ENCODE measurements around the gene PLXNC1.

PLXNC1 gene

DNA sequence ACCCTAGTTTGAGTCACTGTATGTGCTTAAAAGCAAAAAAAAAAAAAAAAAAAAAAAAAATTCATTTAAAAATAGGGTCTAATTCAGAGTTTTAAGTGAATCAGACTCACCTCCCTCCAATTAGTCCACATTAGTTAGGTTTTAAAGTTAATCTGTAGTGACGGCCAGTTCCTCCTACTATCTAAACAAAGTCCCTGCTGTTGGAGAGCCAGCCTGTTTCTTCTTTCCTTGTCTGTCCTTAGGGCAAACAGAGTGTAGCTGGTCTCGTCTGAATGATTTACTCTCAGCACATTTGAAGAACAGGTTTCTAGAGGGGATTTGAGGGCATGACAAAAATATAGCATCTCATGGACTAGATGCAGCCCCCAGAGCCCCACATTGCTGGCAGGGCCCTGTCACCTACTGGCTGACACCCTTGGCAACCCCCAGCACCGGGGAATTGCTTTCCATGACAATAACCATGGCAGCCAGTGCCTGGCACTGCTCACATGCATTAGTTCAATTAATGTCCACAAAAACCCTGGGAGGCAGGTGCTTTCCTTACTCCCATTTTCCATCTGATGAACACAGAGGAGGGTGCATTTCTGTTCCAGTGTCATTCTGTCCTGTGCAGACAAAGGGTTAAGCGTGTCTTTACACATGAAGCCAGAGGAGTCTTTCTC, 138.3 kb downstream of the PLXNC1 start:
- Histone ChIP-seq H3F3A (ENCODE audit: low read depth) (no peaks in the 10 kb centered on the region), H3K9me2 (replicated peaks; ENCODE audit: low read depth, low read length) (no peaks in the 10 kb centered on the region), H3K4me2 (ENCODE audit: low read depth, low read length, poor library complexity, severe bottlenecking) (no peak overlapping the region), H3K9ac (ENCODE audit: low read depth, low read length, poor library complexity, severe bottlenecking) (no peak overlapping the region), H3K79me2 (ENCODE audit: insufficient read depth, low read length) (no peaks in the 10 kb centered on the region), H3K4me3 (ENCODE audit: low read length, poor library complexity, severe bottlenecking) (no peak overlapping the region), H2AFZ (ENCODE audit: low read length) (no peak overlapping the region), H4K20me1 (ENCODE audit: insufficient read depth, low read length, poor library complexity, severe bottlenecking) (no peaks in the 10 kb centered on the region), H3K27me3 (ENCODE audit: insufficient read depth, low read length, poor library complexity, severe bottlenecking) (no peaks in the 10 kb centered on the region), H3K36me3 (ENCODE audit: insufficient read depth, low read length) (peaks cover 21% of the 10 kb centered on the region; the same call in 1 of the 2 replicates), H3K4me1 (ENCODE audit: insufficient read depth, low read length, poor library complexity, severe bottlenecking) (peaks cover 7% of the 10 kb centered on the region), H3K9me3 (ENCODE audit: insufficient read depth, low read depth, low read length) (no peaks in the 10 kb centered on the region)
- TF ChIP-seq EZH2phosphoT487 (IDR thresholded peaks at IDR 0.05; ENCODE audit: borderline replicate concordance), result no peak
- TF ChIP-seq, protein P1, sequence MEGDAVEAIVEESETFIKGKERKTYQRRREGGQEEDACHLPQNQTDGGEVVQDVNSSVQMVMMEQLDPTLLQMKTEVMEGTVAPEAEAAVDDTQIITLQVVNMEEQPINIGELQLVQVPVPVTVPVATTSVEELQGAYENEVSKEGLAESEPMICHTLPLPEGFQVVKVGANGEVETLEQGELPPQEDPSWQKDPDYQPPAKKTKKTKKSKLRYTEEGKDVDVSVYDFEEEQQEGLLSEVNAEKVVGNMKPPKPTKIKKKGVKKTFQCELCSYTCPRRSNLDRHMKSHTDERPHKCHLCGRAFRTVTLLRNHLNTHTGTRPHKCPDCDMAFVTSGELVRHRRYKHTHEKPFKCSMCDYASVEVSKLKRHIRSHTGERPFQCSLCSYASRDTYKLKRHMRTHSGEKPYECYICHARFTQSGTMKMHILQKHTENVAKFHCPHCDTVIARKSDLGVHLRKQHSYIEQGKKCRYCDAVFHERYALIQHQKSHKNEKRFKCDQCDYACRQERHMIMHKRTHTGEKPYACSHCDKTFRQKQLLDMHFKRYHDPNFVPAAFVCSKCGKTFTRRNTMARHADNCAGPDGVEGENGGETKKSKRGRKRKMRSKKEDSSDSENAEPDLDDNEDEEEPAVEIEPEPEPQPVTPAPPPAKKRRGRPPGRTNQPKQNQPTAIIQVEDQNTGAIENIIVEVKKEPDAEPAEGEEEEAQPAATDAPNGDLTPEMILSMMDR (conservative IDR thresholded peaks at IDR 0.05; ENCODE audit: low read length), result no peak

DNA sequence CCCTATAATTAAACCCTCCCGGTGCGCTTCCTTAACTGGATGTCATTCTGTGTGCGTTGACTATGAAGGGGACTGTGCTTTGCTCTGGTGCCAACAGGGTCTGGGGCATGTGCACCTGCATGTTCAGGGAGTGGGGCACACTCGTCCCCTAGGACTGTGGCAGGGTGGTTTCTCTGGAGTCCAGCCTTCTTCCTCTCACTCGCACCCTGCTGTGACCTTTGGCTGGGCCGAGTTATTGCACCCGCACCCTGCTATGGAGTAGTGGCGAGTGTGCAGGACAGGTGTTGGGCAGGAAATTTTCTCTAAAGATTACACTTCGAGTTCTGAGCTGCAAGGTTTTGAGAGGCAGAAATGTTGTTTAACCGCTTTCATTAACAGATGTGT, 138.9 kb downstream of the PLXNC1 start:
- no peaks in the 10 kb centered on the region for H3K79me2 ChIP-seq (ENCODE audit: insufficient read depth, low read length)
- peaks cover 16% of the 10 kb centered on the region; the same call in 1 of the 2 replicates for H3K36me3 ChIP-seq (ENCODE audit: insufficient read depth, low read length)
- H4K20me1 ChIP-seq (ENCODE audit: insufficient read depth, low read length, poor library complexity, severe bottlenecking), result no peaks in the 10 kb centered on the region
- H3K27me3 ChIP-seq (ENCODE audit: insufficient read depth, low read length, poor library complexity, severe bottlenecking), result no peaks in the 10 kb centered on the region
- H3K4me3 ChIP-seq (ENCODE audit: low read length, poor library complexity, severe bottlenecking), result no peak overlapping the region
- no peaks in the 10 kb centered on the region for H3K9me2 ChIP-seq (replicated peaks; ENCODE audit: low read depth, low read length)
- no peak overlapping the region for H2AFZ ChIP-seq (ENCODE audit: low read length)
- H3K4me1 ChIP-seq (ENCODE audit: insufficient read depth, low read length, poor library complexity, severe bottlenecking), result peaks cover 7% of the 10 kb centered on the region
- no peak for TF ChIP-seq EZH2phosphoT487 (IDR thresholded peaks at IDR 0.05; ENCODE audit: borderline replicate concordance)
- TF ChIP-seq, protein P1 (conservative IDR thresholded peaks at IDR 0.05; ENCODE audit: low read length), result no peak
- no peak overlapping the region for H3K9ac ChIP-seq (ENCODE audit: low read depth, low read length, poor library complexity, severe bottlenecking)
- H3K4me2 ChIP-seq (ENCODE audit: low read depth, low read length, poor library complexity, severe bottlenecking), result no peak overlapping the region
- no peaks in the 10 kb centered on the region for H3F3A ChIP-seq (ENCODE audit: low read depth)
- H3K9me3 ChIP-seq (ENCODE audit: insufficient read depth, low read depth, low read length), result no peaks in the 10 kb centered on the region

DNA sequence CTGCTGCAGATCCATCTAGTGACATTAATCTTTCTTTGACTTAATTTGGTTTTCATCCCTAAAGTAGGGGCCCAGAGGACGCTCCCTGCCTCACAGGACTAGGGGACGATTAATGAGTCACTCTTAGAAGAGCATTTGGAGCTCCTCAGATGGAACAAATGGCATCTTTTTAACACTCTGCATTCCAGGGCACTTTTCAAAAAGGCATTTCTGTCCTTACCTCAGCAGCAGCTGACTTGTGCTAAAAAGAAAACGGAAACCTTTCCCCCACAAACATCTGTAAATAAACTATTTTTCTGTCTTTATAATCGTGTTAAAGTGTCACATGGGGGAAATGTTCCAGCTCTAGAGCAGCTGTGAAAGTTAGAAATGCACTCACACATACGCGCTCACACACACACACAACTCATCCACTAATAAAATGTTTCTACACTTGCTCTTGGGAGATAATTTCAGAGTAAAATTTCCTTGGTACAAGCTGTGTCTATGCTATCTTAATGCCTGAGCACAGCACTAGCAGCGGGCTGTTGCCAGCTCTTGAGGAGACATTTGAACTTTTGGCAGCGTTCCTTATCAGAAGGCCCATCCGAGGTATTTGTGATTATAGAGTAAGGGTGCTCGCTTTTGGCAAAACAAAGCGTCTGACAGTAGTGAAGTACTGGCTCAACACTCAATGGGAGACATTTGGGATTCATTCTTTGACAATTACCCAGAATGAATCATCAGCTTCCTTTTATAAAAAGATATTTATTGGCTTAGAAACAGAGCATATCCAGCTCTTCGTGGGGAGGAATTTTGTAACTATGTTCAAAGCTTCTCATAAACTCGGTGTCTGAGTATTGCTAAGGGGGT, 141.3 kb downstream of the PLXNC1 start:
- no peaks in the 10 kb centered on the region for H3K27me3 ChIP-seq (ENCODE audit: insufficient read depth, low read length, poor library complexity, severe bottlenecking)
- H3K4me3 ChIP-seq (ENCODE audit: low read length, poor library complexity, severe bottlenecking), result no peak overlapping the region
- no peak overlapping the region for H3K9ac ChIP-seq (ENCODE audit: low read depth, low read length, poor library complexity, severe bottlenecking)
- no peaks in the 10 kb centered on the region for H3K9me3 ChIP-seq (ENCODE audit: insufficient read depth, low read depth, low read length)
- no peaks in the 10 kb centered on the region for H3K79me2 ChIP-seq (ENCODE audit: insufficient read depth, low read length)
- H2AFZ ChIP-seq (ENCODE audit: low read length), result no peak overlapping the region
- TF ChIP-seq, protein P1 (conservative IDR thresholded peaks at IDR 0.05; ENCODE audit: low read length), result no peak
- TF ChIP-seq EZH2phosphoT487 (IDR thresholded peaks at IDR 0.05; ENCODE audit: borderline replicate concordance), result no peak
- H3K9me2 ChIP-seq (replicated peaks; ENCODE audit: low read depth, low read length), result no peaks in the 10 kb centered on the region
- peaks cover 7% of the 10 kb centered on the region; the same call in 1 of the 2 replicates for H3K36me3 ChIP-seq (ENCODE audit: insufficient read depth, low read length)
- H4K20me1 ChIP-seq (ENCODE audit: insufficient read depth, low read length, poor library complexity, severe bottlenecking), result no peaks in the 10 kb centered on the region
- peaks cover 4% of the 10 kb centered on the region for H3K4me1 ChIP-seq (ENCODE audit: insufficient read depth, low read length, poor library complexity, severe bottlenecking)
- H3F3A ChIP-seq (ENCODE audit: low read depth), result no peaks in the 10 kb centered on the region
- H3K4me2 ChIP-seq (ENCODE audit: low read depth, low read length, poor library complexity, severe bottlenecking), result no peak overlapping the region

Data from Loucy (cell line).